Naive thymus-derived CD4-positive, alpha-beta T cell (primary cell): ENCODE results near the gene ABHD16A. TPM values are rescaled to one million over a fixed set of nuclear protein-coding genes. Genes with fewer than 3 reads are reported as not detected.

ENCODE experiments used
- ATAC-seq: fragments of 150-1000 bp; cut with Tn5 transposase; 2 replicates; pipeline ENCODE4 v1.10.0; 2021; ENCODE audit warnings: mild to moderate bottlenecking, moderate library complexity
- CTCF ChIA-PET: fragments of 350-600 bp; sonication (Branson Sonifier 250); formaldehyde crosslinking; loops from one replicate; lab custom pipeline; 2021; ENCODE audit warnings: antibody characterized with exemption; lab: Charles Lee
- POLR2A ChIA-PET: fragments of 350-600 bp; sonication (Branson Sonifier 250); formaldehyde crosslinking; loops from one replicate; lab custom pipeline; 2021; ENCODE audit warnings: antibody characterized with exemption, inconsistent platforms; lab: Charles Lee
- DNase-seq, 9 donors: peaks; one replicate each; pipeline versions ENCODE4 v3.0.0 to v3.0.0-alpha.2; 2020 to 2022; ENCODE audit warnings: mixed read lengths in 1 of 9
- H3K27ac ChIP-seq: one replicate; pipeline ENCODE4 v1.7.0; 2013; ENCODE audit warnings: mild to moderate bottlenecking, low read depth, low read length, moderate library complexity
- H3K27me3 ChIP-seq, 2 donors: one replicate each; pipeline ENCODE4 v1.7.0; 2013; ENCODE audit warnings: low read length in 2 of 2, mild to moderate bottlenecking in 2 of 2, moderate library complexity in 2 of 2; ENCODE audit not compliant: control insufficient read depth in 2 of 2, insufficient read depth in 2 of 2
- H3K36me3 ChIP-seq, 3 experiments: 1 replicate in 2 of 3; 2 replicates in 1 of 3; pipeline ENCODE4 v1.7.0; 2013; ENCODE audit warnings: low read length in 3 of 3, mild to moderate bottlenecking in 3 of 3, moderate library complexity in 1 of 3; ENCODE audit not compliant: insufficient read depth in 3 of 3, control insufficient read depth in 2 of 3
- H3K4me1 ChIP-seq, 2 donors: one replicate each; pipeline ENCODE4 v1.7.0; 2013; ENCODE audit warnings: low read length in 2 of 2, mild to moderate bottlenecking in 2 of 2, moderate library complexity in 1 of 2; ENCODE audit not compliant: control insufficient read depth in 2 of 2, insufficient read depth in 2 of 2
- H3K4me3 ChIP-seq: 2 replicates; pipeline ENCODE4 v1.7.0; 2013; ENCODE audit warnings: mild to moderate bottlenecking, low read length
- H3K9me3 ChIP-seq, 3 experiments: 1 replicate in 2 of 3; 2 replicates in 1 of 3; pipeline ENCODE4 v1.7.0; 2013; ENCODE audit warnings: low read length in 3 of 3; ENCODE audit not compliant: control insufficient read depth in 2 of 3
- H3K27ac Mint-ChIP-seq, 9 donors: one replicate each; pipeline ENCODE4 v1.8.0; 2020 to 2022; ENCODE audit warnings: mixed read lengths in 9 of 9, mild to moderate bottlenecking in 8 of 9, moderate library complexity in 5 of 9, inconsistent platforms in 2 of 9
- H3K27me3 Mint-ChIP-seq, 5 donors: one replicate each; pipeline ENCODE4 v1.8.0; 2021 to 2022; ENCODE audit warnings: mixed read lengths in 5 of 5, mild to moderate bottlenecking in 1 of 5
- H3K36me3 Mint-ChIP-seq, 5 donors: one replicate each; pipeline ENCODE4 v1.8.0; 2020 to 2022; ENCODE audit warnings: mixed read lengths in 5 of 5, mild to moderate bottlenecking in 3 of 5, inconsistent platforms in 1 of 5
- H3K4me1 Mint-ChIP-seq, 7 donors: one replicate each; pipeline ENCODE4 v1.8.0; 2020 to 2022; ENCODE audit warnings: mixed read lengths in 7 of 7, mild to moderate bottlenecking in 3 of 7, inconsistent platforms in 1 of 7
- H3K4me3 Mint-ChIP-seq, 10 donors: one replicate each; pipeline ENCODE4 v1.8.0; 2020 to 2022; ENCODE audit warnings: mild to moderate bottlenecking in 10 of 10, mixed read lengths in 10 of 10, moderate library complexity in 6 of 10, inconsistent platforms in 2 of 10
- H3K9me3 Mint-ChIP-seq, 11 donors: one replicate each; pipeline ENCODE4 v1.8.0; 2020 to 2022; ENCODE audit warnings: mixed read lengths in 11 of 11, mild to moderate bottlenecking in 4 of 11, inconsistent platforms in 1 of 11, moderate library complexity in 1 of 11
- intact Hi-C, 2 donors: fragments of 100-400 bp; cut with micrococcal nuclease; formaldehyde crosslinking; loops; one replicate each; pipeline ENCODE4 v1.15.1; 2023
- polyA plus RNA-seq, 2 donors: library from polyadenylated mRNA; unstranded; fragments of 300-500 nt; fragmentation: Illumina TruSeq; gene quantifications; one replicate each; pipeline ENCODE4 v1.2.3, GENCODE V29; 2021
- total RNA-seq, 6 experiments: library from RNA in 5 of 6; stranded (reverse) in 5 of 6; gene quantifications; 1 replicate in 5 of 6; 2 replicates in 1 of 6; pipeline ENCODE4 v1.2.3 and lab custom pipeline; 2021 to 2026

Gene ABHD16A
- total and polyA plus RNA-seq, 7 experiments from 2014 or later: 31.1 to 71.7 (median 62.9) TPM

DNA sequence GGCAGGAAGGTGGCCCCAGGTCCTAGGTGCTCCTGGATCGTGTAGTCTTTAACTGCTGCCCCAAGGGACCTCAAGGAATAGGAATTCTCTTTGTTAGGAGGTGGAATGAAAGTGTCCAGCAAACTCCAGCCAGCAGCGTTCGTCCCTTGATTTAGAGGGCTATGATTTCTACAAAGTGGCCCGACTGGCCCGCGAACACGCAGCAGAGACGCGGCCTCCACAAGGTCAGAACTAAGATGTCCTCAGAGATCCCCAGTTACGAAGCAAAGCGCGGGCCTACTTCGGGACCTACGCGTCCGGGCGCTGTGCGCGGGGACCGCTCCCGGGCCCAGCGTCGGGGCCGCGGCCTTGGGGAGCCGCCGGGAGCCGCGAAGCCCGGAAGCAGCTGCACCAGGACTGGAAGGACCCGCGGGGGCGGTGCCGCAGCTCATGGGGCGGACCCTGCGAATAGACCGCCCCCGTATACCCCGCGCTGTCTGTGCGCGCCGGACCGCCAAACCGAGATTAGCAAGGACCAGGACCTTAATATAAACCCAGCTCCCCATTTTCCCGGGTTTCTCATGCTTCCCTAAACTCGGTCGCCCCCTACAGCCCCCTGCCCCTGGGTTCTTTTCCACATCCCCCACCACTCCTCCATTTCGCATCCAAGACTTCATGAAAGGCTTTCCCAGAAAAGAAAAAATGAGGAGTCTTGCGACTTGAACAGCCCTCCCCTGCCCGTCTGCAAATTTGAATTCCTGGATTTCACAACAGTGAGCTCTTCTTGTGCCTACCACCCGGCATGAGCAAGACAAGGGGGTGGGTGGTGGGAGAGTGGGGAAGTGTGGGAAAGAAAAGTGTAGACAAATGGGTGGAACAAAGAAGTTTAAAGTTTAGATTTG is 42.5 kb downstream of the ABHD16A start, which contains the start of gene C6orf47:
Gene C6orf47 (minus strand): TSS at position 398 of the 881 bp plus-strand sequence. CDS start 831 bp downstream, outside the sequence.
- Histone ChIP-seq H3K4me3 (peak within 1 kb of the TSS; percentile 79), H3K4me1 (peaks cover 43 to 54% of the 10 kb centered on the region in 2 donors), H3K9me3 (no peaks in the 10 kb centered on the region), H3K36me3 (peaks cover 0 to 37% (median 6%) of the 10 kb centered on the region in 3 experiments), H3K27ac (peak within 1 kb of the TSS; percentile 88), H3K27me3 (no peaks in the 10 kb centered on the region)
- peak within 1 kb of the TSS; percentile 81 to 95 (median 89) for H3K27ac Mint-ChIP-seq
- H3K27me3 Mint-ChIP-seq: peaks cover 0 to 2% (median 0%) of the 10 kb centered on the region in 5 donors
- ChIA-PET CTCF (interaction anchor here (0.9 kb wide), 1 partner anchor 8 kb away, joined by 3 read pairs; the partner anchor contains the start of gene BAG6), POLR2A (interaction anchor here (0.6 to 7.1 kb wide), 20 partner anchors 8 to 1617 kb away, joined by 3 to 193 read pairs (median 4); partner anchors contain the start of genes ABHD16A, APOM, BAG6 and DDX39B)
- H3K4me3 Mint-ChIP-seq: peak within 1 kb of the TSS; percentile 89 to 98 (median 92)
- peaks cover 58 to 89% (median 78%) of the 10 kb centered on the region in 7 donors for H3K4me1 Mint-ChIP-seq
- peaks cover 4 to 44% (median 18%) of the 10 kb centered on the region in 5 donors for H3K36me3 Mint-ChIP-seq
- DNase-seq (peak; percentile 49 to 79 (median 63)), ATAC-seq (peak; percentile 72)
- intact Hi-C loops: loop anchor here (1.0 to 10.0 kb wide), 3 partner anchors 8 to 1754 kb away; partner anchors contain the start of genes BAG6 (in 2 of the 2), CUTA (in 1 of the 2), HSD17B8 (in 1 of the 2) and PHF1 (in 1 of the 2)
- H3K9me3 Mint-ChIP-seq: peaks cover 0 to 2% (median 0%) of the 10 kb centered on the region in 11 donors

DNA sequence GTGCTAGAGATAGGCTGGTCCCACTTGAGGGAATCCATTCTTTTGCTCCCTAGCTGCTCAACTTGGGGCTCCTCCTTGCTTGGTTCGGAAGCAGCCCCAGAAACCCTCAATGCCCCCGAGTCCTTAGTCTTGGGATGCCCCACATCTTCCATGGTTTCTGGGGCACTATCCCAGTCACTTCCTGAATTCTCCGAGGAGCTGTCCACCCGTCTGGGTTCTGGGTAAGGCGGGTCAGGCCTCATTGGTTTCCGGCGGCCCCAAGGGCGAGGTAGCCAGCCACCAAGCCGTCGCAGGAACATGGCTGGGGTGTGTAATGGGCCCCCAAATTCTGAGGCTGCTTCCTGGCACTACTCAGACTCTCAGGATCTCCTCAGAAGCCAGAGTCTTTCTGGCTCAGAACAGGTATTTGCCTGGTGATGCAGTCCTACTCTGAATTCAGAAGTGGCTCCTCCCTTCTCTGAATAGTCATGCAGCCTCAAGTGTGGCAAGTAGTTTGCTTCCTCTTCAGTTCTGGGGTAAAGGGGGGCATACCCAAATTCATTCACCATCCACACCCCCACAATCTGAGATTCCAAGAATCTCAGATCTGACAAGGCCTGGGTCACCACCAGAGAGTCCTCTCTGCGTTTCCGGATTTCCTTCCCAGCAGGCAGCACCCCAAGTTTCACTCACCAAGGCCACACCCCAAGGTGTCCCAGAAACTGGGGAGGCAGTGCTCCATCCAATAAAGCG is 43.3 kb downstream of the ABHD16A start:
- peak overlapping the region; percentile 88 for H3K27ac ChIP-seq
- Mint-ChIP-seq H3K4me1 (peaks cover 60 to 92% (median 83%) of the 10 kb centered on the region in 7 donors), H3K27ac (peak overlapping the region; percentile 81 to 95 (median 88)), H3K4me3 (peak overlapping the region; percentile 89 to 98 (median 92)), H3K36me3 (peaks cover 6 to 46% (median 19%) of the 10 kb centered on the region in 5 donors), H3K9me3 (peaks cover 0 to under 1% (median 0%) of the 10 kb centered on the region in 11 donors), H3K27me3 (peaks cover 0 to under 1% (median 0%) of the 10 kb centered on the region in 5 donors)
- no peaks in the 10 kb centered on the region for H3K9me3 ChIP-seq
- no peaks in the 10 kb centered on the region for H3K27me3 ChIP-seq
- ATAC-seq: peak; percentile 47
- H3K4me3 ChIP-seq: peak overlapping the region; percentile 79
- ChIA-PET CTCF (no interaction called here), POLR2A (interaction anchor here (0.6 to 7.1 kb wide), 9 partner anchors 7 to 310 kb away, joined by 3 to 193 read pairs (median 5); partner anchors contain the start of genes APOM, BAG6, DDX39B and LSM2)
- peak in 7 of 9 donors; percentile 18 to 48 (median 32) for DNase-seq
- intact Hi-C loops: loop anchor here (1.0 to 10.0 kb wide), 3 partner anchors 8 to 1755 kb away; partner anchors contain the start of genes BAG6 (in 2 of the 2), CUTA (in 1 of the 2), HSD17B8 (in 1 of the 2) and PHF1 (in 1 of the 2)
- H3K36me3 ChIP-seq: peaks cover 0 to 38% (median 6%) of the 10 kb centered on the region in 3 experiments
- H3K4me1 ChIP-seq: peaks cover 43 to 54% of the 10 kb centered on the region in 2 donors

DNA sequence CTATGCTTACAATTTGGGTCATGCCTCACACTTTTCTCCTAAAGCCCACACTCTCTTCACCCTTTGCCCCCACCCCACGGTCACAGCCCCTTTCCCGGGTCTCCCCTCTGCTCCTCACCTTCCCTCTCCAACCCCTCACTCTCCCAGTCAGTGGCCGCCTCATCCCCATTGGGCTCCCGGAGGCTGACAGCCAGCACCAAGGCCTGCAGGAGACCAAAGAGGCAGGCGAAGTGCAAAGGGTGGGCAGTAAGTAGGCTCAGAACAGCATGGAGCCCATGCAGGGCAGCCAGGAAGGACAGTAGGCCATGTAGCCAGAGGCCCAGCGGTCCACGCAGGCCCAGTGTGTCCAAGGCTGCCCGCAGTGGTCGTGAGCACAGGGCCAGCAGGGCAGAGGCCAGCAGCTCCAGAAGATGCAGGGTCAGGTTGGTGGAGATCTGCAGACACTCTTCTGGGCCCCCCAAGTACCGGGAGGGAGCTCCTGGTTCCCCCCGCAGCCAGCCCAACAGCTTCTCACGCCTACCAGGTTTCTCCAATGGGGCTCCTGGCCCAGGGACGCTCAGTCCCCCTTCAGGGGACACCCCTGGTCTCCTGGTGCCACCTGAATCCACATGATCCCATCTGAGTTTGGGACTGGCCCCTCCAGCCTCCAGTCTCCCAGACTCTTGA is 44.0 kb downstream of the ABHD16A start:
- intact Hi-C loops: no loop called here
- Mint-ChIP-seq H3K27ac (peak overlapping the region; percentile 81 to 95 (median 88)), H3K27me3 (no peaks in the 10 kb centered on the region), H3K4me1 (peaks cover 53 to 85% (median 77%) of the 10 kb centered on the region in 7 donors), H3K9me3 (no peaks in the 10 kb centered on the region), H3K4me3 (peak overlapping the region; percentile 89 to 98 (median 92)), H3K36me3 (peaks cover 6 to 39% (median 16%) of the 10 kb centered on the region in 5 donors)
- no peak for DNase-seq
- H3K4me1 ChIP-seq: peaks cover 40 to 49% of the 10 kb centered on the region in 2 donors
- peaks cover 0 to 38% (median 6%) of the 10 kb centered on the region in 3 experiments for H3K36me3 ChIP-seq
- H3K27ac ChIP-seq: peak overlapping the region; percentile 88
- CTCF ChIA-PET: interaction anchor here (0.7 kb wide), 1 partner anchor 940 kb away, joined by 3 read pairs; no protein-coding TSS in a partner anchor
- ATAC-seq: no peak
- H3K9me3 ChIP-seq: no peaks in the 10 kb centered on the region
- H3K27me3 ChIP-seq: no peaks in the 10 kb centered on the region
- peak overlapping the region; percentile 79 for H3K4me3 ChIP-seq
- POLR2A ChIA-PET: interaction anchor here (0.6 to 1.3 kb wide), 3 partner anchors 80 to 310 kb away, joined by 3 to 7 read pairs (median 3); partner anchors contain the start of gene DDX39B

- Histone ChIP-seq H3K27me3 (no peaks in the 10 kb centered on the region), H3K27ac (peak overlapping the region; percentile 88), H3K9me3 (no peaks in the 10 kb centered on the region), H3K36me3 (peaks cover 0 to 38% (median 6%) of the 10 kb centered on the region in 3 experiments), H3K4me1 (peaks cover 35 to 45% of the 10 kb centered on the region in 2 donors), H3K4me3 (no peak overlapping the region)
- DNase-seq (no peak), ATAC-seq (no peak)
- Mint-ChIP-seq H3K9me3 (no peaks in the 10 kb centered on the region), H3K36me3 (peaks cover 5 to 31% (median 12%) of the 10 kb centered on the region in 5 donors), H3K4me3 (peak overlapping the region; percentile 42 to 98 (median 85)), H3K4me1 (peaks cover 44 to 76% (median 71%) of the 10 kb centered on the region in 7 donors), H3K27ac (peak overlapping the region in 8 of 9 donors; percentile 62 to 92 (median 85)), H3K27me3 (no peaks in the 10 kb centered on the region)
- ChIA-PET CTCF (interaction anchor here (0.6 to 0.7 kb wide), 2 partner anchors 109 to 939 kb away, joined by 3 read pairs; no protein-coding TSS in a partner anchor), POLR2A (interaction anchor here (0.8 to 1.4 kb wide), 3 partner anchors 13 to 117 kb away, joined by 4 to 7 read pairs (median 4); partner anchors contain the start of genes DDX39B and LY6G5C)
- intact Hi-C loops: no loop called here
Observed at GRCh38 chr6:31658158-31658688, 44.9 kb downstream of the ABHD16A start.

DNA sequence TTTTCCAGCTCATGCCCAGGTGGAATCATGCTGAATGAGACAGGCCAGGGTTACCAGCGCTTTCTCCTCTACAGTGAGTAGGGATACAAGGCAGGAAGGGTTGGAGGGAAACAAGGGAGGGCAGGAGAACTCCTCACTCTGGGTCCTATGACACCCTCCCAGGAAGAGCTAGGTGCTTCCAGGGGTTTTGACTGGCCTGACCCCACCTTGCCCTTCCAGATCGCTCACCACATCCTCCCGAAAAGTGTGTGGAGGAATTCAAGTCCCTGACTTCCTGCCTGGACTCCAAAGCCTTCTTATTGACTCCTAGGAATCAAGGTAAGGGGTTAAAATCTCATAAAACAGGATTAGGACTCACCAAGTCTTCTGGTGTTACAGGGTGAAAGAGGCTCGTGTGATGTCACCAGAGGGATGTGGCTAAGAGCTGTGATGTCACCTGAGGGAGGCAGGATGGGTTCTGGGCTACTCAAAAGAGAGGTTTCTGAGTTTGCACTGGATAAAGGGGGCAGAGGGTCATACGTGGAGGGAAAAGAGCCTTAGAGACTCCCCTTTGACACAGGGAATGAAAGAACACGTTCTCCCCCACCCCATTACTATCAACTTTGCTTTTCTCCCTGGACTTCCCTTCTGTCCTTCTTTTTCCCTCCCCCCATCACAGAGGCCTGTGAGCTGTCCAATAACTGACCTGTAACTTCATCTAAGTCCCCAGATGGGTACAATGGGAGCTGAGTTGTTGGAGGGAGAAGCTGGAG is 45.5 kb downstream of the ABHD16A start:
- Mint-ChIP-seq H3K36me3 (peaks cover 5 to 32% (median 12%) of the 10 kb centered on the region in 5 donors), H3K4me1 (peaks cover 41 to 78% (median 72%) of the 10 kb centered on the region in 7 donors), H3K9me3 (no peaks in the 10 kb centered on the region), H3K27ac (peak overlapping the region; percentile 60 to 92 (median 85)), H3K27me3 (no peaks in the 10 kb centered on the region), H3K4me3 (peak overlapping the region; percentile 61 to 98 (median 85))
- peak in 3 of 9 donors; percentile 18 to 37 (median 25) for DNase-seq
- CTCF ChIA-PET: interaction anchor here (0.6 to 0.7 kb wide), 2 partner anchors 132 to 1502 kb away, joined by 3 read pairs; no protein-coding TSS in a partner anchor
- peaks cover 32 to 41% of the 10 kb centered on the region in 2 donors for H3K4me1 ChIP-seq
- no peak overlapping the region for H3K4me3 ChIP-seq
- no peaks in the 10 kb centered on the region for H3K27me3 ChIP-seq
- intact Hi-C loops: no loop called here
- no peak for ATAC-seq
- H3K36me3 ChIP-seq: peaks cover 0 to 38% (median 6%) of the 10 kb centered on the region in 3 experiments
- no peaks in the 10 kb centered on the region for H3K9me3 ChIP-seq
- POLR2A ChIA-PET: interaction anchor here (0.5 to 1.4 kb wide), 4 partner anchors 14 to 168 kb away, joined by 3 to 7 read pairs (median 4); partner anchors contain the start of genes DDX39B and LY6G5C
- peak overlapping the region; percentile 88 for H3K27ac ChIP-seq
